Stimulated activated CD4-positive, alpha-beta T cell treated with anti-CD3 and anti-CD28 coated beads, TNF-alpha, amount 100 ng/mL, for 24 hours (primary cell): ENCODE results near the gene RAI2.

Experiments used
- DNase-seq, 3 experiments: peaks; one replicate each; pipeline ENCODE4 v3.0.0-alpha.2; 2020; ENCODE audit warnings: low read depth in 3 of 3

Gene RAI2

GRCh38 chrX:17779434-17779833 is 81.7 kb downstream of the RAI2 start:
- no peak for DNase-seq

GRCh38 chrX:17778997-17779396 is 82.1 kb downstream of the RAI2 start:
- no peak for DNase-seq

- no peak for DNase-seq
Observed at GRCh38 chrX:17774053-17774452, 87.0 kb downstream of the RAI2 start.

GRCh38 chrX:17773221-17773876 is 87.7 kb downstream of the RAI2 start:
- DNase-seq: no peak

- DNase-seq: no peak
Observed at GRCh38 chrX:17769701-17770269, 91.3 kb downstream of the RAI2 start.

GRCh38 chrX:17768997-17769396 is 92.1 kb downstream of the RAI2 start:
- DNase-seq: no peak

- DNase-seq: no peak
Observed at GRCh38 chrX:17767734-17768133, 93.4 kb downstream of the RAI2 start.

GRCh38 chrX:17759990-17760389 is 101.1 kb downstream of the RAI2 start:
- no peak for DNase-seq

GRCh38 chrX:17758382-17758781 is 102.7 kb downstream of the RAI2 start:
- no peak for DNase-seq

GRCh38 chrX:17750436-17750835 is 110.7 kb downstream of the RAI2 start:
- no peak for DNase-seq
